ENCODE data around the gene EHF. TPM values are rescaled to one million over a fixed set of nuclear protein-coding genes. Genes with fewer than 3 reads are reported as not detected.

The EHF gene
- total RNA-seq (ENCODE audit: unreplicated experiment) = not detected
- long read RNA-seq = 0 reads

GRCh38 chr11:34620820-34621792 is at the start of gene EHF:
TSS of gene EHF (plus strand) at chr11:34621093. CDS start at chr11:34642631, 21,538 bp downstream.
- no peak within 1 kb of the TSS for H3K27ac Mint-ChIP-seq (ENCODE audit: unreplicated experiment)
- H3K9me3 Mint-ChIP-seq (ENCODE audit: unreplicated experiment) = no peaks in the 10 kb centered on the region
- DNase-seq (ENCODE audit: low spot score) = no peak
- no peaks in the 10 kb centered on the region for H3K4me1 Mint-ChIP-seq (ENCODE audit: unreplicated experiment)
- no peaks in the 10 kb centered on the region for H3K27me3 Mint-ChIP-seq (ENCODE audit: unreplicated experiment)
- no peaks in the 10 kb centered on the region for H3K36me3 Mint-ChIP-seq (ENCODE audit: low read depth, unreplicated experiment)
- no peak within 1 kb of the TSS for H3K4me3 Mint-ChIP-seq (ENCODE audit: unreplicated experiment)
- TF ChIP-seq CTCF (IDR thresholded peaks at IDR 0.05; ENCODE audit: unreplicated experiment) = no peak

GRCh38 chr11:34573537-34573936 is 47.4 kb upstream of the EHF start:
- H3K4me3 Mint-ChIP-seq (ENCODE audit: unreplicated experiment) = no peak overlapping the region
- no peaks in the 10 kb centered on the region for H3K36me3 Mint-ChIP-seq (ENCODE audit: low read depth, unreplicated experiment)
- H3K27ac Mint-ChIP-seq (ENCODE audit: unreplicated experiment) = no peak overlapping the region
- H3K4me1 Mint-ChIP-seq (ENCODE audit: unreplicated experiment) = no peaks in the 10 kb centered on the region
- H3K27me3 Mint-ChIP-seq (ENCODE audit: unreplicated experiment) = peaks cover 2% of the 10 kb centered on the region
- DNase-seq (ENCODE audit: low spot score) = no peak
- no peak for TF ChIP-seq CTCF (IDR thresholded peaks at IDR 0.05; ENCODE audit: unreplicated experiment)
- H3K9me3 Mint-ChIP-seq (ENCODE audit: unreplicated experiment) = no peaks in the 10 kb centered on the region

- TF ChIP-seq CTCF (IDR thresholded peaks at IDR 0.05; ENCODE audit: unreplicated experiment) = no peak
- Mint-ChIP-seq H3K36me3 (ENCODE audit: low read depth, unreplicated experiment) (no peaks in the 10 kb centered on the region), H3K27ac (ENCODE audit: unreplicated experiment) (no peak overlapping the region), H3K27me3 (ENCODE audit: unreplicated experiment) (peaks cover 2% of the 10 kb centered on the region), H3K4me3 (ENCODE audit: unreplicated experiment) (no peak overlapping the region), H3K9me3 (ENCODE audit: unreplicated experiment) (no peaks in the 10 kb centered on the region), H3K4me1 (ENCODE audit: unreplicated experiment) (no peaks in the 10 kb centered on the region)
- no peak for DNase-seq (ENCODE audit: low spot score)
Observed at GRCh38 chr11:34575261-34575660, 45.6 kb upstream of the EHF start.

- no peaks in the 10 kb centered on the region for H3K9me3 Mint-ChIP-seq (ENCODE audit: unreplicated experiment)
- H3K4me3 Mint-ChIP-seq (ENCODE audit: unreplicated experiment) = no peak overlapping the region
- H3K36me3 Mint-ChIP-seq (ENCODE audit: low read depth, unreplicated experiment) = no peaks in the 10 kb centered on the region
- TF ChIP-seq CTCF (IDR thresholded peaks at IDR 0.05; ENCODE audit: unreplicated experiment) = no peak
- DNase-seq (ENCODE audit: low spot score) = no peak
- no peaks in the 10 kb centered on the region for H3K4me1 Mint-ChIP-seq (ENCODE audit: unreplicated experiment)
- H3K27ac Mint-ChIP-seq (ENCODE audit: unreplicated experiment) = no peak overlapping the region
- peaks cover 2% of the 10 kb centered on the region for H3K27me3 Mint-ChIP-seq (ENCODE audit: unreplicated experiment)
Observed at GRCh38 chr11:34575671-34576070, 45.2 kb upstream of the EHF start.

- Mint-ChIP-seq H3K9me3 (ENCODE audit: unreplicated experiment) (no peaks in the 10 kb centered on the region), H3K4me3 (ENCODE audit: unreplicated experiment) (no peak overlapping the region), H3K27ac (ENCODE audit: unreplicated experiment) (no peak overlapping the region), H3K4me1 (ENCODE audit: unreplicated experiment) (no peaks in the 10 kb centered on the region), H3K36me3 (ENCODE audit: low read depth, unreplicated experiment) (no peaks in the 10 kb centered on the region), H3K27me3 (ENCODE audit: unreplicated experiment) (no peaks in the 10 kb centered on the region)
- DNase-seq (ENCODE audit: low spot score) = no peak
- TF ChIP-seq CTCF (IDR thresholded peaks at IDR 0.05; ENCODE audit: unreplicated experiment) = no peak
Observed at GRCh38 chr11:34576331-34576730, 44.6 kb upstream of the EHF start.

Measured in endothelial cell (in vitro differentiated cells).